Activated naive CD8-positive, alpha-beta T cell treated with anti-CD3 and anti-CD28 coated beads, Interleukin-2, amount 10 ng/mL, durations not matched to agents 7 days and 5 days (primary cell): ENCODE results near the gene PER3. TPM values are rescaled to one million over a fixed set of nuclear protein-coding genes. Genes with fewer than 3 reads are reported as not detected.

Experiments
- total RNA-seq, 2 experiments: library from RNA; stranded (reverse); gene quantifications; one replicate each; pipeline ENCODE4 v1.2.3, GENCODE V29; 2021

The PER3 gene
- total RNA-seq, 2 experiments from 2014 or later = 3.3 to 3.6 TPM

Other genes with a start within 250 kb of the PER3 start
- 10 to 100 TPM; 44.7 to 51.3 TPM for gene VAMP3, start 13.0 kb upstream of the PER3 start, total RNA-seq
- gene UTS2, start 68.8 kb downstream of the PER3 start, total RNA-seq = 1 to 10 TPM; 1.6 to 2.0 TPM
- 1 to 10 TPM; 2.7 to 3.2 TPM for gene TNFRSF9, start 156.5 kb downstream of the PER3 start, total RNA-seq
- gene PARK7, start 177.4 kb downstream of the PER3 start, total RNA-seq = 100 to 1,000 TPM; 209 to 230 TPM
- gene ERRFI1, start 242.0 kb downstream of the PER3 start, total RNA-seq = 1 to 10 TPM in 1 of 2 experiments, under 1 TPM in 1; 0.94 to 1.4 TPM